Retina (tissue), 1 donor: ENCODE results near the gene UBE2D1.
A peak's percentile ranks its signal among the peaks of the same experiment; 100 is the strongest.

Source experiments
- DNase-seq: peaks from one replicate; pipeline ENCODE4 v3.0.0-alpha.2; 2016

Gene UBE2D1

GRCh38 chr10:58334817-58335305 lies at the start of gene UBE2D1:
Gene UBE2D1 (plus strand): TSS chr10:58335006. CDS start chr10:58335202, 196 bp downstream.
- peak; percentile 90 for DNase-seq

GRCh38 chr10:58291538-58292174 lies 43.1 kb upstream of the UBE2D1 start:
- DNase-seq, result peak; percentile 22

GRCh38 chr10:58293989-58294388 lies 40.8 kb upstream of the UBE2D1 start:
- DNase-seq, result no peak

GRCh38 chr10:58299580-58299979 lies 35.2 kb upstream of the UBE2D1 start:
- DNase-seq, result peak; percentile 34

DNA sequence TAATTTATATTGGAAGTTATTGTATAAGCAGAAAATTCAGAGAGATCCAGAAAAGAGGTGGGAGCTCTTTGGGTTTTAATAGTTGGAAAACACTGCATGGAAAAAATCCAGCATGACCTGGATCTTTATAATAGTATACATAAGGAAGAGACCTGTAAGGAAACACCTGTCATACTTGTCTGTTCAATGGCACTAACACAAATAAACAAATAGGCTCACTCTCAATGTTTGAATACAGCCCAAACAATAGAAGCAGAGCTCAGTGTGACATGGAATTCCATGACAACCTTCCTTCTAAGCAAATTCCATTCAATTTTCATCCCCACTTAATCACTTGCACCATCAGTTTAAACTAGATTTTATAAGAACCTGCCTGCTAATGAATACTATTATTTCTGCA lies 34.1 kb upstream of the UBE2D1 start:
- DNase-seq, result no peak

GRCh38 chr10:58302254-58302653 lies 32.6 kb upstream of the UBE2D1 start:
- DNase-seq, result no peak

GRCh38 chr10:58304099-58304633 lies 30.6 kb upstream of the UBE2D1 start:
- DNase-seq, result no peak

GRCh38 chr10:58305821-58306220 lies 29.0 kb upstream of the UBE2D1 start:
- DNase-seq, result no peak

DNA sequence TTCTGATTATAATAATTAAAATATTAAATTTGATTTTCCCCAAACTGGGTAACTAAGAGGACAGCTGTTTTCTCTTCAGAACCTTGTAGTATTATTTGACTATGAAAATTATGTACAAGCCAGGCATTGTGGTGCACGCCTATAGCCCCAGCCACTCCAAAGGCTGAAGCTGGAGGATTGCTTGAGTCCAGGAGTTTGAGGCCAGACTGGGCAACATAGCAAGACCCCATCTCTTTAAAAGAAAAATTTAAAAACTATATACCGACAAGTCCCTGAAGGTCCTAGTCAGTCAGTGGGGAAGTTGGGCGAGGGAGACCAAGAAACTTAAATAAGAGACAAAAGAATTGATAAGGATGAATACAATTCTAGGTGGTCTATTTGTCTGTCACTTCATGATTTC lies 27.1 kb upstream of the UBE2D1 start:
- no peak for DNase-seq

DNA sequence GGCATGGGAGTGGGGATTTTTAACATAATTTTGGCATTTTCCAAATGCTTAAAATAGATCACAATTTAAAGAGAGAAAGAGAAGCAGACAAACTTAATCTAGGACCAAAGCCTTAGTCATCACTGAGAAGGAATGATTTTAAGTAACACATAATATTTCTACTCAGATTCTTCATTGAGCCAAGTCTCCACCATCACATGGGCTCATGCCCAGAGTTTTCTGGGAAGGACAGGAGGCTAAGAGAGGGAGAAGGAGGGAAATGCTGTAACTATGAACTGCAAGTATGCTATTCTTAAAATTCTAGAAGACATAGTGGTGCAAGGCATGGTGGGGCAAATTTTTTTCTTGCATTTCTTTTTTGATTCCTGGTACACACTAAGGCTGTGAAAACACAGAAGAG lies 23.8 kb upstream of the UBE2D1 start:
- no peak for DNase-seq

DNA sequence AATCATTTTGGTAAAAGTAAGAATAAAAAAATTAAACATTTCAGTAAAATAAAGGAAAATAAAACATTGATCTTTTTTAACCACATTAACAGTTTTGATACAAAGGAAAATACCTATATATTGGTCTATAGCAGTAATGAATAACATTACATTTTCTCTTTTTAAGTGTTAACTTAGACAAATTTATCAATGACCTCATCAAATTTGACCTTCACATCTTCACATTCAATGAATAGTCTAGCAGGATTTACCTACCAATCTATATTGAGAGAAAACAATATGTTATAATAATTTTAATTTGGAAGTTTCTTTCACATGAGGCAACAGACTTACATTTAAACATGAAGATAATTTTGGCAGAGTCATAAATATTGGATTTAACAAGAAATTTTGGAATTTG lies 17.9 kb upstream of the UBE2D1 start:
- no peak for DNase-seq

- no peak for DNase-seq
These were observed 16.5 kb upstream of the UBE2D1 start for GRCh38 chr10:58318346-58318745.

DNA sequence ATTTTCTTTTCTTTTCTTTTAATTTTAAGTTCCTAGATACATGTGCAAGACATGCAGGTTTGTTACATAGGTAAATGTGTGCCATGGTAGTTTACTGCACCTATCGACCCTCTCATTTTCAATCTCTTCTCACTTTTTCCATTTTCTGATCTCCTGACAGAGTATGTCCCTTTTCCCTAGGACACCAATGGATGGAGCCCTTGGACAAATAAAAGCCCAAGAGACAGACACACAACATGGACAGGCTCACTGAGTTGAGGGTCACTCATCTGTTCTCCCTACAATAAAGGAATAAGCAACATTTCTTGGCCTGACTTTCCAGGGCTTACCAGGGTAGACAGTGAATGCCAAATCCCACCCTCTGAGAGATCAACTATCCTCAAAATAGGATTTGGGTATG lies 15.2 kb upstream of the UBE2D1 start:
- DNase-seq, result no peak

GRCh38 chr10:58320351-58321049 lies 14.3 kb upstream of the UBE2D1 start:
- DNase-seq, result no peak

- no peak for DNase-seq
These were observed 12.6 kb upstream of the UBE2D1 start for GRCh38 chr10:58322072-58322834.

DNA sequence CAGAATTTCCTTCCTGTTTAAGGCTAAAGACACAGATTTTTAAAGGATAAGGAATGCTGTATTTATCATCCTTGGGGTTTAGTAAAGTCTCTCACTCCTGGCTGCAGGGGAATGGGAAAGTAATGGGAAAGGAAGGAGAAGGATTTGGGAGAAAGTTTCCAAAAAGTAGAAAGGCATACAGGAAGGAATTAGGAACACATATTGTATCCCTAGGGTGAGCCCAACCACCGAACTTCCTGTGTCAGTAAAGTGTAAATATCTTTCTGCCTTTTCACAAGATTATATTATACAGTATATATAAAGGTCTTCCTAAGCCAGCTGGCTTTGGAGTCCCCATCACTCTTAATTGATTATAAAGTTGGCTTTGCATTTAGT lies 12.0 kb upstream of the UBE2D1 start:
- no peak for DNase-seq

DNA sequence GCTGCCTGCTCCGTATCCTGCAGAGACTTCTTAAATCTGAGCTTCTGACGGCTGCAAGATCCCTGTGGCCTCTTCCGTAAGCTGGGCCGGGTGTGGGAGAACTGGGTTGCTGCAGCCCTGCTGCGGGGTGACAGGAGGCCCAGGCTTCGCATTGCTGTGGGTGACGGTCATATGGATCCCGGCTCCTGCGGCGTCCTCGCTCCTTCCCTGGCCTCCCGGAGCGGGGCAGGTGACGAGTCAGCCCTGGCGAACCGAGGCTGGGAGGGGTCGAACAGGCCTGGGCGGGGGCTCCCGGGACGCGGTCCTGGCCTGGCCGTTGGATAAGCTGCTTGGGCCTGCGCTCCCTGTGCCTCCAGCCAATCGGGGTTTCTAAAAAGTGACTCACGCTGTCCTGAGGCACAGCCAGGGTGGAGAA lies 7.8 kb upstream of the UBE2D1 start:
- DNase-seq, result peak; percentile 41

- DNase-seq, result no peak
These were observed 6.6 kb upstream of the UBE2D1 start for GRCh38 chr10:58328233-58328632.

DNA sequence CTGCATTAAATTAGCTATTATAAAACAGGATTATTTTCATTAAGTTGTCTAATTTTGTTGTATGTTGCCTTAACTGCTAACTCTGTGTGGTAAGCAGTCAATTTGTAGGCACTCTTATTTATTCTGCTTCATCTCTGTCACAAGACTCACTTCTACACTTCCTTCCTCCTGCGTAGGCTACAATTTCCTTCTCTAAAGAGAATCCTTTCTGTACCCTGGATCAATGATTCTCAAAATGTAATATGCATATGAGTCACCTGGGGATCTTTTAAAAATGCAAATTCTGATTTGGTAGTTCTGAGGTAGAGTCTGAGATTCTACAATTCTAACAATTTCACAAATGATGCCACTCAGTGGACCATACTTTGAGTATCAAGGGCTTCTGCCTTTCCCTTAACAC lies 4.4 kb upstream of the UBE2D1 start:
- DNase-seq, result no peak

DNA sequence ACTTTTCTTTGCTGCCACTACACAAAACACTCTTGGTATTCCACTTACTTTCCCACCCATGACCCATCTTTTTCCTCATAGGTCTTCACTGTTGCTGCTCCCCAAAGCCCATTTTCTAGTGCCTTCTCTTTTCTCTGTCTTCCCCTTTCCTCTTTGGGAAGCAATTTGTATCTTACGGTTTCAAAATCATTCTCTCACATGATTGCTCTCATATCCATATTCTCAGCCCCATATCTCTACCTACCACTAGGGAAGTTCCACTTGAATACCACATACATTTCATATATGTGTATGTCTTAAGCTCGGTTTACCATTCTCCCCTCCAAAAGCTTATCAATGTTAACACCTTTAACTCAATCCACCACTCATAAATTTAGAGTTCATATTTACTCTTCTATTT lies 3.2 kb upstream of the UBE2D1 start:
- no peak for DNase-seq

- no peak for DNase-seq
These were observed 650 bp downstream of the UBE2D1 start for GRCh38 chr10:58335306-58336005.

- DNase-seq, result no peak
These were observed 1.4 kb downstream of the UBE2D1 start for GRCh38 chr10:58336242-58336641.

GRCh38 chr10:58341422-58341821 lies 6.6 kb downstream of the UBE2D1 start:
- DNase-seq, result no peak
